Stimulated activated CD8-positive, alpha-beta memory T cell treated with anti-CD3 and anti-CD28 coated beads, Interleukin-7, amount 100 ng/mL, for 4 hours (primary cell): ENCODE data around the gene PER3.
"Not testable (repeated sequence)": the region's sequence is repeated elsewhere in the genome, so short reads cannot be mapped to it uniquely, and the experiment has no call there.

Experiments
- DNase-seq, 2 donors: peaks; one replicate each; pipeline ENCODE4 v3.0.0-alpha.2; 2020; ENCODE audit warnings: low read depth in 2 of 2

The PER3 gene

DNA sequence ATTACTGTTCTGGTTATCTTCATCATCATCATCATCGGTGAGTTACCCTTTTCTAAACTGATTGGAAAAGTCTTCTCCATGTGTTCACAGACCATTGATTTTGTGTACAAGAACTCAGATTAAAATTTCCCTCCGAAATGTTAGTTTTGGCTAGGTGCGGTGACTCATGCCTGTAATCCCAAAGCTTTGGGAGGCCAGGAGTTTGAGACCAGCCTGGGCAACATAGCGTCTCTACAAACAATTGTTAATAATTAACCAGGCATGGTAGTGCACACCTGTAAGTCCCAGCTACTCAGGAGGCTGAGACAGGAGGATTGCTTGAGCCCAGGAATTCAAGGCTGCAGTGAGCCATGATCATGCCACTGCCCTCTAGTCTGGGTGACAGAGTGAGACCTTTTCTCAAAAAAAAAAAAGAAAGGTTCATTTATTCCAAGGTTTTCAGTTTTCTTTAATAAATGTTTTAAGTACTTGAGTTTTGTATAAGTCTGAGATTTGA, 5.9 kb upstream of the PER3 start:
- no peak for DNase-seq

DNA sequence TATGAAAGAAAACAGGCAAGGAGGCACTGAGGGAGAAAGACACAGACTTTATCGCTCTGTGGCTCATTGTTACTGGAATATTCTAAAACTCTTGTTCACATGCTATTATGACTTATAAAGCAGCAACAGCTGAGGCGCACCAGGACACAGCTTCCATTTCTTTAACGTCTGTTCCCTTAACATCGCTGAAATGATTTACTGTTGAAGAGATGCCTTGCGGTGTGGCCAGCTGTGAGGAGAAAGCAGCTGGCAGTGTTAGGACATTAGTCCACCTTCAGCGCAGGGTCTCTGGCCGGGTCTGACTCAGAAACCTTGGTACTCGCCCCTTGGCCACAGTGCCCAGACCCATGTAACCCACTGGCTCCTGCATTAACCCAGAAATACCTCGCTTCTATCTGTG, 3.1 kb upstream of the PER3 start:
- no peak for DNase-seq

DNA sequence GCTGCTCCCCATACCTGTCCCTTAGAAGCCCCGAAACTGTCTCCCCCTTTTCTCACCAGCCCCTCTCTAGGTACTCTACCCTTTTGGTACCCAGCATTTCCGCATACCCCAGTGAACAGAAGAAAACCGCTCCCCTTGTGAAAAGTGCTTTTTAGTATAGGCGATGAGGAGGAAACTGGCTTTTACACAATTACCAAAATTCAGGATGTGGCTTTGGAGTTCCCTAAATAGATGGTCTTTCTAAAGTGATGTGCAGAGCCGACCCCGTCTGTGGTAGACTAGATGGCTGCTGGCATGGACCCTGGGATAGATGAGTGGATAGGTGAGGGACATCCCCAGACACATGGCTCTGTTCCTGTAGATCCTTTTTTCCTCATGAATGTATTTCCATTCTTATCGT, 2.6 kb upstream of the PER3 start:
- DNase-seq: no peak

DNA sequence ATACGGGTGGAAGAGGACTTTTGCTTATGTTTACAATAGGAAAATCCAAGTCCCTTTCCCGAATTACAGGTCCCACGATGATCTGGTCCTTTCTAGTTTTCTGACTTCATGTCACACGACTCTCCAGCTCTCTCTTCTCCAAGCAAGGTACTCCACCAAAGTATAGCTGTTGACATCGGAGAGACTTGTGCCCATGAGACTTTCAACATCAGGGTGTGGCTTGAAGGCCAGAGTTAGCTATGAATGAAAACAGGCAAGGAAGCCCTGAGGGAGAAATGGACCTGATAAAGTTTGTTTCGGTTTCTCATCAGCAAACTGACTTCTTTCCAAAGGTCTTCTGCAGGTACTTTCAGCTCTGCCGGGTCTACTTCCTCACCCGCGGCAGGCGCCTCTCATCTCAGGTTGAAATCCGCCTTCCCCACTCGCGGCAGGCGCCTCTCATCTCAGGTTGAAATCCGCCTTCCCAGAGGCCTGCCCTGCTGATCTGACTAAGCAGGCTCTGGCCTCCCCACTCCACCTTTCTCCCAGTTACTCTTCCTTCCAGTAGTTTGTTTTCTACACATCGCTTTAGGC, 2.1 kb upstream of the PER3 start:
- DNase-seq: no peak

DNA sequence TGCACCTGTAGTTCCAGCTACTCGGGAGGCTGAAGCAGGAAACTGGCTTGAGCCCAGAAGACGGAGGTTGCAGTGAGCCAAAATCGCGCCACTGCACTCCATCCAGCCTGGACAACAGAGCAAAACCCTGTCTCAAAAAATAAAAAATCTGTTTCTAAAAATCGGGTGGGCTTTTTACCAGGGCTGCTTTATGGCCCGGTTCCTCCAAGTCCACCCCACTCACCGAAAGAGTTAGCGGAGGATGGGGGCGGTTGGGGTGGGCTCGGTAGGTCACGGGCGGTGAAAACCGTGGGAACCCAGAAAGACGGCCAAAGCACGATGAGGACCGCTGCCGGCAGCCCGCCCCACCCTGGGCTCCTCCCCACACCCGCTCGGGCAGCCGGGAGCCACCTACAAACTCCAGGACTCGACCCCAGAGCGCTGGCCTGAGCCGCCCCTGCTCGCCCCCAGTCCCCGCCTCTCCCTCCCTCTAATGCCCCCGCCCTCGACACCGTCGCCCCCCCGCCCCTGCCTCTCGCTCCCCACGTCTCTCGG, 846 bp upstream of the PER3 start:
- DNase-seq: no peak

DNA sequence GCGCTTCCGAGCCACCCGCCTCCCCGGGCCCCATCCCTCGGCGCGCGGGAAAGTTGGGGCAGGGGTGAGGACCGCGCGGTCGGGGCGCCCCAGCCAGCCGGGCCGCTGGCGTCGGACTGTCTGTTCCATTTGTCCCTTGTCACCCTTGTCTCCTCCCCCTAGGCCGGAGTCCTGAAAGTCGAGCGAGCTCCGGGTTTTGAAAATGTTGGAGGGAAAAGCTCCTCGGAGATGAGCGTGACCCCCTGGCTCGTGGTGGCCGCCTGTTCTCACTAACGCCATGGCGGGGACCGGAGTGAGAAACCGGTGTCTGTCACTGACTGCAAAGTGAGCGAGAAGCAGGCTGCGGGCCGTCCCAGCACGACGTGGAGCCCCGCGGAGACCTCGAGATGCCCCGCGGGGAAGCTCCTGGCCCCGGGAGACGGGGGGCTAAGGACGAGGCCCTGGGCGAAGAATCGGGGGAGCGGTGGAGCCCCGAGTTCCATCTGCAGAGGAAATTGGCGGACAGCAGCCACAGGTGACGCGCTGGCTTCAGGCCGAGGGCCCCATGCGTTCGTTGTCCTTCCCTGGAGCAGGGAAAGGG, 491 bp downstream of the PER3 start:
- no peak for DNase-seq

DNA sequence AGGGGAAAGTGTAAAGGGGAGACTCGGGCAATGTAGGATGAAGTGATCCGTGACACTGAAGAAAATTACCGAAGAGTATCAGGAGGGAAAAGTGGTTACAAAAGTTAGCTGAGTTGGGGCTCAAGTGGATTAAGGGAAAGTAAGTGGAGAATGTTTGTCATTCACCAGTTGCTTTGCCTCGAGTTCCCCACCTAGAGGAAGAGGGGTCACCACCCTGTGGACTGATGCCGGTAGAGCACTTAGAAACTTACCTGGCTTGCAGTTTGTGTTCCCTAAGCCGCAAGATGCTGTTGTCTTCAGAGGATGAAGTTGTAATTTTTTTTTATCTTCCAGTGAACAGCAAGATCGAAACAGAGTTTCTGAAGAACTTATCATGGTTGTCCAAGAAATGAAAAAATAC, 1.0 kb downstream of the PER3 start:
- DNase-seq: no peak

DNA sequence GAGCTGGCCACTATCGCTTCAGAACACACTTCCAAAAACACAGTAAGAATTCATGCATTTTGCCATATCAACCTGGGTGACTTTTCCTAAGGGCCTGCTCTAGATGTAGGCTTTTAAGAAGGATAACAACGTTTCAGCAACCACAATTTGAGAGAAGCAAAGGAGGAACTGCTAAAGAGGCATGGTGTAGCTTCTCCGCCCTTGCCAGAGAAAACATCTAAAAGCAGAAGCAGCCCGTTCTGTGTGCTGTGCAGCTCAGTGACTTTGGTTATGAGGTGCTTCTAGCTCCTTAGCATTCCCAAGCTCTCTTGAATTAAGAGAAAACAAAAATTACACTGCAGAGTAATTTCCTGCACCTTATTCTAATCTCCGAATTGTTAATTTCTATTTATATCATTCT, 2.7 kb downstream of the PER3 start:
- no peak for DNase-seq

DNA sequence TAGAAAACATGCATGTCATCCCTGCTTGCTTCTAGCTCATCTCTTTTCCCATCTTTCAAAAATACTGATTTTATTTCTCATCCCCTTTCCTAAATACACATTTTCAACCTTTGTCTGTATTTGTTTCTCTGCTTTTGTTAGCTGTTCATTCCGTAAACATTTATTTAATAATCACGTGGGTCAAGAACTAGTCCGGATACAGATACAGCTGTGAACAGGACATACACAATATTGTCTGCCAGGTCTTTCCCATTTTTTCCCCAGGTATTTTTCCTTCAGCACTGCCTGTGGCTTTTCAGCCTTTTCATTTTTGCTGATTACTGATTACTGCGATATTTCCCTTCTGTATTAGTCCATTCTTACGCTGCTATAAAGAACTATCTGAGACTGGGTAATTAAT, 5.7 kb downstream of the PER3 start:
- no peak for DNase-seq

DNA sequence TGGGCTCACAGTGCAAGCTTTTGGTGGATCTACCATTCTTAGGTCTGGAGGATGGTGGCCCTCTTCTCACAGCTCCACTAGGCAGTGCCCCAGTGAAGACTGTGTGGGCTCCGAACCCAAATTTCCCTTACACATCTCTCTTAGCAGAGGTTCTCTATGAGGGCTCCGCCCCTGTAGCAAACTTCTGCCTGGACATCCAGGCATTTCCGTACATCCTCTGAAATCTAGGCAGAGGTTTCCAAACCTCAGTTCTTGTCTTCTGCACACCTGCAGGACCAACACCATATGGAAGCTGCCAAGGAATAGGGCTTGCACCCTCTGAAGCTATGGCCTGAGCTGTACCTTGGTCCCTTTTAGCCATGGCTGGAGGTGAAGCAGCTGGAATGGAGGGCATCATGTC, 6.9 kb downstream of the PER3 start:
- DNase-seq: not testable (repeated sequence)

DNA sequence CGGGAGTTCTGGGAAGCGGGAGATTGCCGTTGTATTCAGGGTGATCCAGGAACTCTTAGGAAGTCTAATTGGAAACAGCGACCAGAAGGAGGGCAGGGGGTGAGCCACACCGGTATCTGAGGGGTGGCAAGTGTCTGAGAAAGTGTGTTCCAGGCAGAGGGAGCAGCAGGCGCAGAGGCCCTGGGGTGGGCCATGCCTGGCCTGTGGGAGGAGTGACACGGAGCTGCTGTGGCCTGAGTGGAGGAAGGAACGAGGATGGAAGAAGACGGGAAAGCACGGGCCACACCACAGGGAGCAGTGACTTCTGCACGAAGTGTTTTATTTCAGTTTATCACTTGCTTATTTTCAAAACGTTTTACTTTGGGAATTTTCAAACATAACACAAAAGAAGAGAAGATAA, 11.3 kb downstream of the PER3 start:
- no peak for DNase-seq

DNA sequence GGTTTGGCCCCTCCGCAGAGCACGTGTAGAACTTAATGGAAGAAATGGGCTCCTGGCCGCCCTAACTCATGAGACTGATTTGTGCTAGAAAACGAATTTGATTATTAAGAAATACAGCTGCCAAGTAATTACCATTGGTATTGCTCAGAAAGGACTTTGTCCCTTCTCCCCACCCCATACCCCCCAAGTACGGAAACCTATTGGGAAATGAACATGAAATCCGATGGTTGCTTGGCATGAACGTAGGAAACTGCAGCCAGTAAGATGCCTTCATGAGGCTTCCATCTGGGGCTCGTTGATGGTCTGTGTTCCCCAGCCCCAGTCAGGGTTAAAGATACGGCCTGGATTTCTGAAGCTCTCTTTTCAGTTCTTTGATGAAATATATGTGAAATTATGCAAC, 21.4 kb downstream of the PER3 start:
- no peak for DNase-seq

DNA sequence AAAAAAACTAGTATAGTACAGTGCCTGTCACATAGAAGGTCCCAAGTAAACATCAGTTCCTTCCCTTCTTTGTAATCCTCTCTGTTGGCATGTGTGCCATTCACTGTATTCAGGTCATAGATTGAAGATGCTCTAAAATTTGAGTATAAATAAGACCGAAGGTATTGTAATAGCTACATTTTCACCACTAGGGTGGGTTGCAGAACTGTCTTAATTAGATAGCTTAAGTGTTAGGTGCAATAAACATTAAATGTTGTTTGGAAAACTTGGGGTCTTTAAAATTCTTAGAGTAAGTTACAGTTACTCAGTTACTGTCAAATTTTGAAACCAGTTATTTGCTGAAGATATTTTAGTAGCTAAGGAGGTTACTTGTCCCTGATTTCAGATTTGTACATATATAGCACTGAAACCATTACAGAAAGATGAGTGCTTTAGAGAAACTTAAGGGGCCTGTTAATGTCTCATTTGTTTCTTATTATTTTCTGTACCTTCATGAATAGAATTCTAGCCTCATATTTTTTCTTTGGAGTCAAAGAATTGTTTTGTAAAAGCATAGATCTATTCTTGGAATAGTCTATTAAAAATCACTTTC, 24.3 kb downstream of the PER3 start:
- no peak for DNase-seq

DNA sequence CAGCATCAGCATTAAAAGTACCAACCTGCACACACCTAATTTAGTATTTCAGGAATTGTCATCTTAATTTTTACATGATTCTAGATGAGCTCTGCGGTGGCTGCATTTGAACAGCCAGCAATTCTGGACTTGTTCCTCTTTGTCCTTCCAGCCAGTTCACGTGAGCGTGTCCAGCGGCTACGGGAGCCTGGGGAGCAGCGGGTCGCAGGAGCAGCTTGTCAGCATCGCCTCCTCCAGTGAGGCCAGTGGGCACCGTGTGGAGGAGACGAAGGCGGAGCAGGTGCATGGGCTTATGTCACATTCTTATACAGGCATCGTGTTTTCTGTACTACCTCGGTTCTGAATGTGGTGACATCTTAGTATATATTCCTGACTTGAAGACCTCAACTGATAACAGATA, 25.7 kb downstream of the PER3 start:
- no peak for DNase-seq

DNA sequence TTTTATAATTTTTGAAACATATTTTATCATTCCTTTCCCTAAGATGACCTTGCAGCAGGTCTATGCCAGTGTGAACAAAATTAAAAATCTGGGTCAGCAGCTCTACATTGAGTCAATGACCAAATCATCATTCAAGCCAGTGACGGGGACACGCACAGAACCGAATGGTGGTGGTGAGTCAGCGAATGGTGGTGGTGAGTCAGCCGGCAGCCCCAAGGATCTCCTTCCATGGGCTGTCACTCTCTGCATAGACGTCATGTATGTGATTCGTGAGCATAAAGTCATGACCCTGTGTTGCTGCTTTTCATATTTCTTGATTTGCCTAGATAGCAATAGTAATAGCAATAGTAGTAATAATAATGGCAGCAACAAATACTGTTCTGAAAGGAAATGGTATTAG, 26.3 kb downstream of the PER3 start:
- DNase-seq: peak in 1 of 2 donors; percentile 24

DNA sequence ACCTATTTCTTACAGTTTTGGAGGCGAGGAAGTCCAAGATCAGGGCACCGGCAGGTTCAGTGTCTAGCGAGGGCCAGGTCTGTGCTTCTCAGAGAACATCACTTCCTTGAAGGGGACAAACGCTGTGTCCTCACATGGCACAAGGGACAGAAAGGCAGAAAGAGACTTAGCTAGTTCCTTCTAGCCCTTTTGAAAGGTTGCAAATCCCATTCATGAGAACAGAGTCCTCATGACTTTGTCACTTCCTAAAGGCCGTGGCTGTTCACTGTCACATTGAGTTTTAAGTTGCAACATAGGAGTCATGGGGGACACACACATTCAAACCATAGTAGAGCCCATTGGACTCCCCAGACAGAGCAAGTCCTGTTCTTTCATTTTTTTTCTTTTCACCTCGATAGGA, 27.4 kb downstream of the PER3 start:
- DNase-seq: no peak

DNA sequence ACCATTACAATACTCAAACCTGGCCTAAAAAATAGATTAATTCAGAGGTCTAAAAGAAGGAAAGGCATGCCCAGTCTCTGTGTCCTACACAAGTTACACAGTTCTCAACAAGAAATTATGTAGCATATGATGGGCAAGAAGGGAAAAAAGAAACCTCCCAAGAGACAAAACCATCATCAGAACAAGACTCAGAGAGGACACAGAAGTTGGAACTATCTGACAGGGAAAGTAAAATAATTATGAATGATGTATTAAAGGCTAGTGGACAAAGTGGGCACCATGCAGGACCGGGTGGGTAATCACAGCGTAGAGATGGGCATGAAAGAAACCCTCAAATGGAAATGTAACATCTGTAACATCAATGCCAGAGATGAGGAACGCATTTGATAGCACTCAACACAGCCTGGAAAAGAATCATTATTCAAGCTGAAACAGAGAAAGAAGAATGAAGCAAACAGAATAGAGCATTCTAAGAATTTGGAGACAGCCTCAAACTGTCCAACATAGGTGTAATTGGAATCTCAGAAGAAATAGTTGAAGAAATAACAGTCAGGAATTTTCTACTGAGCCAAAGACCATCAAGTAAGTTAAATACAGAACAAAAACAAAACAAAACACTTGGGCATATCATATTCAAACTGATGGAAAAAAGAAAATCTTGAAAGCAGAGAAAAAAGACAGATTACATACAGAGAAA, 29.7 kb downstream of the PER3 start:
- DNase-seq: no peak

DNA sequence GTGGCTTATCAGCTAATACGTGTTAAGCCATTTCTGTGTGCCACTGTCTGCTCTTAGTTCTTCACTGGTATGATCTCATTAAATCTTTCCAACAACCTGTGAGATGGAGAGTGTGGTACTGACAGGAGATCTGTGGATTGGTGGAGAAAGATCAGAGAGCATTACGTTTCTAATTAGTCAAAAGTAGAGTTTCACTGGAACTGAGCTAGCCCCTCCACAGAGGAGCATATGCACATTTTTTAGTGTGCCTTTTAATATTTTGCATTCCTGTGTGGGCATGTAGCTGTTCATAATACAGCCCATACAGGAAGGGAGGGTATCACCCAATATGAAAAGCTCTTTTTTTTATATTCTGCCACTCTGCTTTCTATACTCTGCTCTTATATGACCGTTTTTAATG, 37.2 kb downstream of the PER3 start:
- no peak for DNase-seq

DNA sequence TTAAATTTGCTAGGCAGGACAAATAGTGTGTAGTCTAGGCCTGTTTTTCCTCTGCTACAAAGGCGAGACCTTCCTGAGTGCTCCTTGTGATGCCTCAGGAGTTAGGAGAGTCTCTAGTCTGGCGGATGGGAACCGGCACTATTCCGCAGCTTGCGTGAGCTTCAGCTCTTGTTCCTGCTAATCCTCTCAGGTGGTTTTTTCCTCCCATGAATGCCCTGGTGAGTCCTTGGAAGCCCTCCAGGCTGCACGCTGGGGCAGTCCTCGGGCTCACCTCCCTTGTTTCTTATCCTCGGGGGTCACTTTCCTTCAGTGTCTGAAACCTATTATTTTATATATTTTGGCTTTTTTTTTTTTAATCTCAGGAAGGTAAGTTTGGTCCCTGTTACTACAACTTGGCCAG, 40.6 kb downstream of the PER3 start:
- no peak for DNase-seq

DNA sequence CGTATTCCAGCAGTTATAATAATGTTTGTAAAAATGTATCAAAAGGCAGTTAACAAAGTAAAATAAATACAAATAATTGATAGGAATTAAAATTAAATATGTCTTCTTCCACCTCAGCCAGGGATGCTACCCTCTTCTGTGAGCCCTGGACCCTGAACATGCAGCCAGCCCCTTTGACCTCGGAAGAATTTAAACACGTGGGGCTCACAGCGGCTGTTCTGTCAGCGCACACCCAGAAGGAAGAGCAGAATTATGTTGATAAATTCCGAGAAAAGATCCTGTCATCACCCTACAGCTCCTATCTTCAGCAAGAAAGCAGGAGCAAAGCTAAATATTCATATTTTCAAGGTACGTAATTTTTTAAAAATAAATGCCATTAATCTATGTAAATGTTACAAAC, 42.3 kb downstream of the PER3 start:
- no peak for DNase-seq

DNA sequence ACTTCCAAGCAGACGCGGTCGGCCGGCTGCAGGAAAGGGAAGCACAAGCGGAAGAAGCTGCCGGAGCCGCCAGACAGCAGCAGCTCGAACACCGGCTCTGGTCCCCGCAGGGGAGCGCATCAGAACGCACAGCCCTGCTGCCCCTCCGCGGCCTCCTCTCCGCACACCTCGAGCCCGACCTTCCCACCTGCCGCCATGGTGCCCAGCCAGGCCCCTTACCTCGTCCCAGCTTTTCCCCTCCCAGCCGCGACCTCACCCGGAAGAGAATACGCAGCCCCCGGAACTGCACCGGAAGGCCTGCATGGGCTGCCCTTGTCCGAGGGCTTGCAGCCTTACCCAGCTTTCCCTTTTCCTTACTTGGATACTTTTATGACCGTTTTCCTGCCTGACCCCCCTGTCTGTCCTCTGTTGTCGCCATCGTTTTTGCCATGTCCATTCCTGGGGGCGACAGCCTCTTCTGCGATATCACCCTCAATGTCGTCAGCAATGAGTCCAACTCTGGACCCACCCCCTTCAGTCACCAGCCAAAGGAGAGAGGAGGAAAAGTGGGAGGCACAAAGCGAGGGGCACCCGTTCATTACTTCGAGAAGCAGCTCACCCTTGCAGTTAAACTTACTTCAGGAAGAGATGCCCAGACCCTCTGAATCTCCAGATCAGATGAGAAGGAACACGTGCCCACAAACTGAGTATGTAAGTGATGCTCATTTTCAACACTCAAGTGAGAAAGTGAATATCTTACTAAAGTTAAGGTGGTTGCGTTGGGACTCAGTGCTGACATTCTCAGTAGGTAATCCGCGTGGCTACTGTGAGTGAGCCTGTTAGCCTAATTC, 43.2 kb downstream of the PER3 start:
- DNase-seq: peak in 1 of 2 donors; percentile 29

DNA sequence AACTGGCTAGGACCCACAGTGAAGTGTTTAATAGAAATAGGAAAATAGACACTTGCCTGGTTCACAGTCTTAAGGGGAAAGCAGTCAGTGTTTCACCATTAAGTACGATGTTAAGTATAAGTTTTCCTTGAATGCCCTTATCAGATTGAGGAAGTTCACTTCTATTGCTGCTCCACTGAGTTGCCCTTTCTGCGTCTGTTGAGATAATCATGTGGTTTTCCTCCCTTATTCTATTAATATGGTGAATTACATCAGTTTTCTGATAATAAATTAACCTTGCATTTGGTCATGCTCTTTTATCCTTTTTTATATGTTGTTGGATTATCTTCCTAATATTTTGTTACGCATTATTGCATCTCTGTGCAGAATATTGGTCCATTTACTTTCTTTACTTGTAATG, 47.4 kb downstream of the PER3 start:
- no peak for DNase-seq
